ENCODE data around the gene MGAT4D.
"Not testable (repeated sequence)": the region's sequence is repeated elsewhere in the genome, so short reads cannot be mapped to it uniquely, and the experiment has no call there.

Gene MGAT4D

DNA sequence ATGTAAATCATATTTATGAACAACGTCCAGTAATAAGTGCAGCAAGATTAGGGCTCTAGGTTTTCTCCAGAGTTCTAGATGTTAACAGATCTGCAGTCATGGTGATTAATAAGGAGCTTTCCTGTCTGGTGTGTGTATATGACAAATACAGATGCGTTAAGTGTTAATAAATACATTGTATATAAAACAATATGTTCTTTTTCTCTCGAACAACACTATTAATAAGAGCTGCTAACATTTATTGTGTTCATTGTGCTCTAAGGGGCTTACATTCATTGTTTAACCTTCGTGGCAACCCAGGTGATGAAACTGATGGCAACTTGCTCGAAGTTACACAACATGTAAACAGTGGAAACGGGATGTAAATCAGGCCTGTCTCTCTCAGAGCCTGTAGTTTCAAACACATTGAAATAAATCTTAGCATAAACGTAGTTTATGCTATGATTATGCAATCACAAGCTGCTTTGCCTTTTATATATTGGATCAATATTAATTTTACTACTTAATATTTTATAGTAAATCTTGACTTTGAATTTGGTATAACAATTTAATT, 70.1 kb downstream of the MGAT4D start:
- DNase-seq: no peak

DNA sequence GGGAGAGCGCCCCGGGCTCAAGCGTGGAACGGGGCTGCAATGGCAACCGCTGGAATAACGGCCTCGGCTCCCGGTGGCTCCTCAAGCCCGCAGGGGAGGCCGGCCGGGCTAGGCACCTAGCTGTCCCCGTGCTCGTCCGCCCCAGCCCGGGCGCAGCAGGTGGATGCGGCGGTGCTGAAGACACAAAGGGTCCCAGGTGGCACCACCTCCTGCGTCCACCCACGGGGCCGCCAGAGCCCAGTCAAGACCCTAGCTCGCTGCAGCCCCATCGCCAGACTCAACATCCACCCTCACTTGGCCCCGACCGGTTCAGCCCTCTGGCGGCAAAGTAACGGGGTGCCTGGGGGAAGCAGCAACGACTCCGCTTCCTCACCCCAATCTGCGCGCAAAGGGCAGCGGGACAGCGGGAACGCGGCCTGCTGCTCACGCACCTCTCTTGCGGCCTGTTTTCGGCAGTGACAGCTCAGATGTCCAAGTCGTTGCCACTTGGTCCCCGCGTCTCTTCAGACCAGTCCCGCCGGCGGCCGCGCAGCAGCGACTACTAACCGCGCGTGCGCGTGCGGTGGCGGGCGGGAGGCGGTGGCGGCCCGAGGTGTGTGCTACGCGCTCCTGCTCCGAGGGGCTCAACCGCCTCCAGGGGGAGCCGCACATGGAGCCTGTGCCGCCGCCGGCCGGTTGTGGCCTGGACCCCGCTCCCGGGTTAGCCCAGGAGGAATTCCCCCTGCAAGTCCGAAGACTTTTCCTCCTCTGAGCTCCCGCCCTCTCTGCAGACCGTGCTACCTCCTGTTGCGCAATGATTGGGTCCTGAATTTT, 70.8 kb downstream of the MGAT4D start, which contains the start of gene CLGN:
TSS of gene CLGN (minus strand) at position 543 of the 813 bp plus-strand sequence. CDS start 14,570 bp downstream, outside the sequence.
- DNase-seq: peak; percentile 75

GRCh38 chr4:140426610-140427105, 71.4 kb downstream of the MGAT4D start:
- DNase-seq: peak; percentile 60

DNA sequence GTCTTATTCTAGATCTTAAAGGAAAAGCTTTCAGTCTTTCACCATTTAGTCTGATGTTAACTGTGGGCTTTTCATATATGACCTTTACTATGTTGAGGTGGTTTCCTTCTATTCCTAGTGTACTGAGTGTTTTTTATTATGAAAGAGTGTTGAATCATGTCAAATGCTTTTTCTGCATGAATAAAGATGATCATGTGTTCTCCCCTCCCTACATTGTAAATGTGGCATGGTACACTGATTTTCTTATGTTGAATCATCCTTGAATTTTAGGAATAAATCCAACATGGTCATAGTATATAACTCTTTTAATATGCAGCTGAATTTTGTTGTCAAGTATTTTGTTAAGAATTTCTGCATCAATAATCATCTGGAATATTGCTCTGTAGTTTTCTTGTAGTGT, 75.0 kb downstream of the MGAT4D start:
- no peak for DNase-seq

- DNase-seq: not testable (repeated sequence)
Measured at GRCh38 chr4:140413130-140413969, 84.7 kb downstream of the MGAT4D start.

DNA sequence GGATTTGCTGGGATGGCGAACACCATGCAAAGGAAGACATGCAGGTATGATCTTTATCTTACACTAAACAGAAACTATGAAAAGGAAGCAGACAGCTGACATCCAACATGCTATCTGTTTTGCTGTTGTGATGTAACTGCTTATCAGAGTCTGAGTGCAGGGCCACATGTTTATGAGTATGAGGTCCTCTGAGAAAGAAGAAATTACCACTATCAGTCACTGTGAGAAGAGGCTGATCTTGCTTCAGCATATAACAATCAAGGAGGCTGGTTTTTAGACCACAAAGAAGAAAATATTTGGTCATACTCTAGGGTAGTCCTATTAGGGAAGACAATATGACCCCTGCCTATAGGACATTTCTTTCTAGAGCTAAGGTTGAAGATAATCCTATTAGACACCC, 89.1 kb downstream of the MGAT4D start:
- no peak for DNase-seq

DNA sequence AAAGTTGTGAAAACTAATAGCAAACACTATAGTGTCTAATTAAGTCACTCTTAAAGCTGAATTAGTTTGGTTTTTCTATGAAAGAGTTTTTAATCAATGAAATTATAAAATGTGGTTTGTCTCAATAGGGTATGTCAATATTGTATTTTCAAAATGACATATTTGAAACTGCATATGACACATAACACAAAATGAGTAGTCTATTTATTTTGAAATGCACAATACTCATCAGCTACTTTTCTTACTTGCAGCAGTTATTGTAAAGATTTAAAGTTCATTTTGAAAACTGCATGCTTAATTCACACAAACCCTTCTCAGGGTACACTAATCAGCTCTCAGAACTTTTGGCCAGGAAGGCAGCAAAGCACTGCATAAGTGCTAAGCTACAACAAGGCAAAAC, 91.8 kb downstream of the MGAT4D start:
- DNase-seq: no peak

- DNase-seq: no peak
Measured at GRCh38 chr4:140400111-140400510, 98.0 kb downstream of the MGAT4D start.

DNA sequence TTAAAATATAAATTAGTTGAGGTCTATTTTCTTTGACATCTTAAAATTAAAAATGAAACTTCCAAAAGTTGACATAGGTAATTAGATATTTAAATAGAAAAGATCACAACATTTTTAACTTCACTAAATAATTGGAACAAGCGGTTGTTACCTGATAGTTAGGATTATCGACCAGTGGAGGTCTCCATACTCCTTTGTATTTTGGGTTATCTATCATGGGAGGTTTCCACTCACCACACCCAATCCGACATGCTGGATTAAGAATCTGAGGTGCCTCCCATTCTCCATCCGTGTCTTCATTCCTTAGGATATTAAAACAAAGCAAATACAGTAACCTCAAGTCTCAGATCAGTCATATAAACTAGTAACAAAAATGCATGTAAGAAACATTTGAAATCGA, 102.4 kb downstream of the MGAT4D start:
- no peak for DNase-seq

Data from NCI-H345 (cell line).